HG02623 (cell line): ENCODE measurements around the gene RBM28.

Experiments
- ATAC-seq: cut with Tn5 transposase; IDR thresholded peaks from one replicate; pipeline ENCODE4 v1.9.1; 2021; ENCODE audit warnings: moderate library complexity; ENCODE audit not compliant: unreplicated experiment

Gene RBM28

DNA sequence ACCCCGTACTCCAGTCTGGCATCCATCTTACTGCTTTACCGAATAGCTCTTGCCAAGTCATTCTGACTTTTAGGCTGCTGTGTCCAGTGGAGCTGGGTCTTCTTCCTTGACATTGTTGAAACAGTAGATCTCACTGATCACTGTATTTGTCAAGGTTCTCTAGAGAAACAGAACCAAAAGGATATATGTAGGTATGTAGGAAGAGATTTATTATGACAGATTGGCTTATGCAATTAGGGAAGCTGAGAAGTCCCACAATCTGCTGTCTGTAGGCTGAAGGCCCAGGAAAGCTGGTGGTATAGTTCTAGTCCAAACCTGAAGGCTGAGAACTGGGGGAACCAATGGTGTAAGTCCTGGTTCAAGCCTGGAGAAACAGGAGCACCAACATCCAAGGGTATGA is 29.9 kb upstream of the RBM28 start:
- ATAC-seq: no peak

DNA sequence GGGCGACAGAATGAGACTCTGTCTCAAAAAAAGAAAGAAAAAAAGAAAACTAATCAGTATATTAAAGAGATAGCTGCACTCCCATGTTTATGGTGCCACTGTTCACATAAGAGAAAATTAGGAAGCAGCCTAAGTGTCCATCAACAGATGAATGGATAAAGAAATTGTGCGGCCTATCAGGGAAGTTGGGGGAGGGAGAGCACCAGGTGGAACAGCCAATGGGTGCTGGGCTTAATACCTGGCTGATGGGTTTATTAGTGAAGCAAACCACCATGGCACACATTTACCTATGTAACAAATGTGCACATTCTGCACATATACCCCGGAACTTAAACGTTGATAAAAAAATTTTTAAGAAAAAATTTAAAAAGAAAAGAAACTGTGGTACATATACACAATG is 26.8 kb upstream of the RBM28 start:
- ATAC-seq: no peak

DNA sequence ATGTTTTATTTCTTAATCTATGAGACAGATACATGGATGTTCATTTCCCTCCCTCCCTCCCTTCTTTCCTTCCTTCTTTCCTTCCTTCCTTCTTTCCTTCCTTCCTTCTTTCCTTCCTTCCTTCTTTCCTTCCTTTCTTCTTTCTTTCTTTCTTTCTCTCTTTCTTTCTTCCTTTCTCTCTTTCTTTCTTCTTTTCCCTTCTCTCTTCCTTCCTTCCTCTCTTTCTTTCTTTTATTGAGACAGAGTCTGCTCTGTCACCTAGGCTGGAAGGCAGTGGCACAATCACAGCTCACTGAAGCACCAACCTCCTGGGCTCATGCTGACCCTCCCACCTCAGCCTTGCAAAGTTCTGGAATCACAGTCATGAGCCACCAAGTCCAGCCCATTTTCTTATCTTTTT is 23.3 kb upstream of the RBM28 start:
- ATAC-seq: no peak

DNA sequence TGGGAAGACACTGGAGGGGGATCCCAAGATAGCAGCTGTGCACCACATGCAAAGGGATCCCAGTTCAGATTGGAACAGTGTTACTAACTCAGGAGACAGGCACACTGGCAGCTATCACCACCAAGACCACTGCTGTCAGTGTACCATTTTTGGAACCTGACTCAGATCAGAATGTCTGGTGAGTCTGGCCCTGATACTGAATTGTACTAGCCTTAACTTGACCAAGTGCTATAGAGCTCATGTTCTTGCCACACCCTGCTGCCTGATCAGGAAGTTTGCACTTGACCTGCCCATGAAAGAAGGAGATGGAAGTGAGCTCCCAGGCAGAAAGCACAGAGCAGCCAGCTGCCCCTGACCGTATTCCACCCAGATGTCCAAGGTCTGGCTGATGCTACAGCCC is 22.6 kb upstream of the RBM28 start:
- ATAC-seq: no peak

DNA sequence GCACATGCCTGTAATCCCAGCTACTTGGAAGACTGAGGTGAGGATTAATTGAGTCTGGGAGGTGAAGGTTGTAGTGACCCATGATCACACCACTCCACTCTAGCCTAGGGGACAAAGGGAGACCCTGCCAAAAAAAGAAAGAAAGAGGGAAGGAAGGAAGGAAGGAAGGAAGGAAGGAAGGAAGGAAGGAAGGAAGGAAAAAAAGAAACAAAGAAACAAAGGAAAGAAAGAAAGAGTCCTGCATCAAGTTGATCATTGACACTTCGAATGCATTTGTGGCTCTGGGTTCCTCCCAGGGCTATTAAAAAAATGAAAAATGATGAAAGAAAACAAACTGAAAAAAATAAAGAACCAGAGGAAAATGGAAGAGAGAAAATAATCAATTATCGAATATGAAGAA is 21.7 kb upstream of the RBM28 start:
- no peak for ATAC-seq

DNA sequence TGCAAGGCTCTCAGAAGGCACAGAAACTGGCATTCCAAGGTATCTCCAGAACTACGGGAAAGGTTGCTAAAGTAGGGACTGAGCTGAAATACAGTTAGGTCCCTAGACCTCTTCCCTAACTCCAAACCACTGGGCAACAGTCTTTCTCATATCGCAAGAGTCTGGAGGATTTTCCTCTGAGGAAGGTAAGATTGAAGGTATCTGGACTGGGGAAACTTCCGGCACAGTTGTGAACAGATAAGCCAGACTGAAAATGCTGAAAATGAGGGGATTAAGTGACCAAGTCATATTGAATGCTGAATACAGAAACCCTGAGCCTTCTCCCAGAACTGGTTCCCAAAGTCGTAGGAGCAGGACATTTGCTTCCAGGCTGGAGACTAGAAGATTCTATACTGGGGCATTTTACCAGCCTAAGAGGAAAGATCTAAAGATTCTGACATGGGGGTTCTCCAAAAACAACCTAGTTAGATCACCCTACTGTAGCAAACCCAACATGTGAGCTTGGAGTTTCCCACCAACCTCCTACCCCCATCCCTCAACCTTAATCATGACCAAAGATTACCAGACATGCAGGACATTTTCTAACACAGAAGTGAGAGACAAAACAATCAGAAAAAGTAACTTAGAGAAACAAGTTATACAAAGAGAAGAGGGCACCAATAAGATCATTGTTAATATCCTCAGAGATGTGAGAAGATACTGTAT is 20.6 kb upstream of the RBM28 start:
- no peak for ATAC-seq

DNA sequence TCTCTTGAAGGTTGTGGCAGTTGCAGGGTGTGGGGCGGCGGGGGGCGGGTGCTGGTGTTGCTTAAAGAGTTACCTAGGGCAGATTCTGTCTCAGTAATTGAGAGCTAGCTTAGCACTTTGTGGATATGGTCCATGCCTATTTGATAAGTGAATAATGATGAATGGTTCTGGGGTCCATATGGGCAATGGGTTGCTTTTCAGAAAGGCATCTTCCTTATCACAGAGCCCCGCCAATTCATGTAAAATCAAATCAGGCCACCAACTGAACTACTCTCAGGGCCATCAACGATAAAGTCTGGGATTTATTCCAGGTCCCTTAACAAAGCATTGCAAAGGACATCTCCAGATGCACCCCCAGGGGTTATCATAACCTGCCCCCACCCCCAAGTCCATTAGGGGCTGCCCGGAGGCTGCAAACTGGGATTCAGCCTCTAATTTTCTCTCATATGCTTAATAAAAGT is 19.6 kb upstream of the RBM28 start:
- no peak for ATAC-seq

DNA sequence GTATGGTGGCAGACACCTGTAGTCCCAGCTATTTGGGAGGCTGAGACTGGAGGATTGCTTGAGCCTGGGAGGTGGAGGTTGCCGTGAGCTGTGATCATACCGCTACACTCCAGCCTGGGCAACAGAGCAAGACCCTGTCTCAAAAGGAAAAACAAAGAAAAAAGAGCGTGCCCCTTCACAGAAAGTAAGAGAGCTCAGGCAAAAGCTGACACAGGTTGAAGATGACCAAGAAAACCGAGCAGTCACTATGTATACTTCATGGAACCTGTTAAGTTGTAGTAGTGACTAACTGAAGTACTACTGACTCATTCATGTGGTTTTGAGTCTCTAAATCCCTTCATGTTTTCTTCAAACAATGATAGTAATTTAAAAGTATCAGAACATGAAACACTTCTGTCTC is 19.0 kb upstream of the RBM28 start:
- ATAC-seq: no peak

DNA sequence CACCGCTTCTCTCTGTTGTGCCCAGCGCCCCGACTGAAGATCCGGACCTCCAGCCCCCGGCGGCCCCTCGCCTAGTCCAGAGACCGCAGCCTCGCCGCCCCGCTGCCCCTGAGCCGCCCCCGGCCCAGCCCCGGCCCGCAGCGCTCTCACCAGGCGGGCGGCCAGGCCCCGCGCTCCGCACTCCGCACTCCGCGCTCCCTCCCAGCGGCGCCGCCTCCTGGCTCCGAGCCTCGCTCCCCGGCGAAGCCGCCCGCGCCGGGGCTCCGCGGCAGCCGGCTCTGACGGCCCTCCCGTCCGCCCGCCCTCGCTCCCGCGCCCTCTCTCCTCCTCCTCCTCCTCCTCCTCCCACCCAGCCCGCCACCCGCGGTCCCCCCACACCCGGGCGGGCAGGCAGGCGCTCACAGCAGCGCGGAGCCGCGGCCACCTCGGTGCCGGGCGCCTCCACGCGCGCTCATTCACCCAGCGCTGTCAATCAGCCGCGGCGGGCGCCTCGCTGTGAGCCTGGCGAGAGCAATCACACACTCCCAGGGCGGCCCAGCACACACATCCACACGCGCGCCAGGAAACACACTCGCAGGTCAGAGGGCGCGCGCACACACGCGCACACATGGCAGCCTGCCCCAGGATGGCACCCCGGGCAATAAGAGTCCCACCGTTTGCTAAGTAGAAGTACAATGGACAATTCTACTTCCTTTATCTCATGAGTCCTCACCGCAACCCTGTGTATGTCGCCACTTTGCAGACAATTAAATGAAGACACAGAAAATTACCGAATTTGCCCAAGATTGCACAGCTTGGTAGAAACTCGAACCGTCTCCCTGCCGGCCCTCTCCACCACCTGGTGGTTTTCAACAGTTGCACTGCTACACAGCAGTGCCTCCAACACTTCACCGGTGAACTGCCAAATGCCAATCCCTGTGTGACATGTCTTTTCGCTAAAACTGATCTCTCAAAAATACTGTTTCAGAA is 18.0 kb upstream of the RBM28 start, which contains the start of gene PRRT4:
Gene PRRT4 (minus strand): TSS at position 280 of the 969 bp plus-strand sequence.
- no peak for ATAC-seq

DNA sequence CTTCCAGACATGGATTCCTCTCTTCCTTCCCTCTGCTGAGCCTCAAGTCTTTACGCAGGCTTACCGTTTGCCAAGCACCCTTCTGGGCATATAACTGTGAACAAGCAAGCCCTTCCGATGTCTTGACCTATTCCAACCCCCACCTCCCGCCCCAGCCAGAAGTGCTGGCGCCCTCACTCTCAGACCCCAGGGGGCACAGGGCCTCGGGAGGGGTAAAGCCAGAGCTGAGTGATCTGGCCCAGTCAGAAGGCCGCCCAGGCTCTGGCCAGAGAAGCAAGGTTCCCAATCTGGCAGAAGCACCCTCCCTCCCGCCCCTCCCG is 16.6 kb upstream of the RBM28 start:
- no peak for ATAC-seq

DNA sequence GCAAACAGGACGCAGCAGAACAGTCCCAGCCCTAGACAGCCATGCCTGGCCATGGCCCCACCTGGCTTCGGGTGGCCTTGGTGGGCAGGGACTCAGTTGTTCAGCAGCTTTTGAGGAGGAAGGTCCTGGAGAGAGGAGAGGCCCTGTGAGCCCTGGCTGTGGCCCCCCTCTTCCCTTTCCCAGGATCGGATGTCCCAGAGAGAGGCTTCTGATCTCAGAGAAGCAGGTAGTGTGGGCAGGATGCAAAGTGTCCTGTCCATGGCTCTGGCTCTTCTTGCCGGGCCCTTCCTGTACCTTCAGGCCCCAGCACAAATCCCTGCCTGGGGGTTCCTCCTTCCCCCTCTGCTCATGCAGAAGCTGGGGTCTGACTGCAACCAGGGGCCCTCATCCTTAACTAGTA is 16.2 kb upstream of the RBM28 start:
- no peak for ATAC-seq

DNA sequence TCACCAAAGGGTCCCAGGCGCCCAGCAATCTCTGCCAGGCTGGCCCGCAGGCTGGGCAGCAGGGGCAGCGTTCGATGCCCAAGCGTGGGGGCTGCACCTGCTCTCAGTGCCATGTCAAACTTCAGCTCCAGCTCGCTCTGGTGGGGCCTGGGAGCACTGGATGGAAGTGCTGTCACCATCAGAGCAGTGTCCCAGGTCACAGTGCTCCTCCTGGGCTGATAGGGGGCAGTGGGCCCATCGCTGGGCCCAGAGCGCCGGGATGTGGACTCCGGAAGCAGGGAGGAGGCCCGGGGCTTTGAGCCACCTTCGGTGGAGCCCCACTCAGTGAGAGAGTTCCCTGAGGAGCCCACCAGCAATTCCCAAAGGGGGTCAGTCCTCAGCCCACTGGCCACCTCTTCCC is 15.6 kb upstream of the RBM28 start:
- no peak for ATAC-seq

DNA sequence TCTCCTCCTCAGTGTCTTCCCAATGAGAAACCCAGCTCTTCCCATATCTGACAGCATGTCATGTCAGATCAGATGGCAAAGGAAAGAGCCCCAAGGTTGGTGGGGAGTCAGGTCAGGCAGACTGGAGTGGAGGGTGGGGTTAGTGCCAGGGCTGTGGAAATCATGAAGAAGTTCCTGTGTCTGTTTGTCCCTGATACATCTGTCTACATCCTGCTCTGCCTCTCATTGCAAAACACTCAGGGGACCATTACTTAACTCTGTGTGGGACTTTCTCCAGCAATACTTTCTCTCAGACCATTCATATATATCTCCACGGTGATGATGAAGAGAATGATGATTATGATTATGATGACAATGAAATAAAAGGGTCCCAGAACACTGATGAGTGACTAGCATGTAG is 14.5 kb upstream of the RBM28 start:
- no peak for ATAC-seq

DNA sequence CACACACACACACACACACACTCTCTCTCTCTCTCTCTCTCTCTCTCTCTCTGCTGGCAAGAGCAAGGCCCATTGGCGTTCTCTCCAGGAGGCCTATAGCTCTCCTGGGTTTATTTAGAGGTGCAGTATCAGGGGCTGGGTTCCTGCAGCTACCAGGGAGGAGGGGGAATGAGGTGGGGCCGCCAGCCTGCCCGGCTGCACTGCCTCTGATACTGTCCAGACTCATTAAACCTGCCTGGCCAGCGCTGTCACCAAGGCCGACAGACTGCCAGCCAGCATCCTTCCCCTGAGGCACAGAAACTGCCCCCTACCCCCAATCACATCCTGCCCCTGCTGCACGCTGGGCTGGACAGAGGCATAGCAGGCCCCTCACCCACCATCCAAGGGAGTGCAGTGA is 13.5 kb upstream of the RBM28 start:
- ATAC-seq: no peak

DNA sequence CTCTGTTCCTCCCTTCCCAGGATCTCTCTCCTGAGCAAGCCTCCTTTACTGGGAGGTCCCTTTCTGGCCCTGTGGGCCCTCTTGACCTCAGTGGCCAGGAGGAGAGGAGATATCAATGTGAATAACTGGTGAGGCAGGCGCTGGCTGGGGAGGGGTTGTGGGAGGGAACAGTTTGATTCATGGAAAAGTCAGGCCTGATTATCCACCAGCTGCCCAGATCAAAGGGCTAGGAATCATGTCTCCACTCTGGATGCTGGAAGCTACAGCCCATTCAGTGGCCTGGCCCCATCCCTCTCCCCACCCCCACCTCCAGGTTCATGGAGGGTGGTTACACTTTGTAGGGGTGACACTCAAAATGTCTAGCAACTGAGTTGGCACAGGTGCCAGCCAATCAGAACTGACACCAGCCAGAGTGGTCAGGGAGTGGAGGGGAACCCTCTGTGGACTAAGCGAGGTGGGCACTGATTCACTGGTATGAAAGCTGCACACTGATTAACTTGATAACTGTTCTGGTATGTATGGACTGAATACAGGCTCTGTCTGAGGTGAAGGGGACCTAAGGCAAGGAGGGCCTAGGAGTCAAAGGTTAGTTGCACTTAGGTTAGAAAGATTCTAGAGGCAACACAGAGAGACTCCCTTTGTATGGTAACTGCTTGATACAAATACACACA is 13.0 kb upstream of the RBM28 start:
- no peak for ATAC-seq

DNA sequence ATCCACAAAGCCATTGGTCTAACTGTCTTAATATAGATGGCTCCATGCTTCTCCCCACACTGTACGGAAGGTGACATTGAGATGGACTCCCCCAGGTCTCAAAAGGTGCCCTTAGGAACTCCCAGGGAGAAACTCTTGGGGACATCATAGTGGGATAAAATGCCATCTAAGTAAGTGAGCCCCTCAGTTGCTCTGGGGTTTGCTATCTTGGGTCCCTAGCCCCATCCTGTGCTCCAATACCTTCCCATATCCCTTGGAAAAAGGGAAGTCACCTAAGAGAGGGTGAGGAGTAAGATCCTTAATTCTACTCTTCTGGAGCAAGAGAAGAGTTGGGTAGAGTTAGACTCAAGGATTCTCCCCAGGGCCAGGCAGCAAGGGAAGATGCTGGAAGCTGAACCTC is 9.9 kb upstream of the RBM28 start:
- no peak for ATAC-seq

DNA sequence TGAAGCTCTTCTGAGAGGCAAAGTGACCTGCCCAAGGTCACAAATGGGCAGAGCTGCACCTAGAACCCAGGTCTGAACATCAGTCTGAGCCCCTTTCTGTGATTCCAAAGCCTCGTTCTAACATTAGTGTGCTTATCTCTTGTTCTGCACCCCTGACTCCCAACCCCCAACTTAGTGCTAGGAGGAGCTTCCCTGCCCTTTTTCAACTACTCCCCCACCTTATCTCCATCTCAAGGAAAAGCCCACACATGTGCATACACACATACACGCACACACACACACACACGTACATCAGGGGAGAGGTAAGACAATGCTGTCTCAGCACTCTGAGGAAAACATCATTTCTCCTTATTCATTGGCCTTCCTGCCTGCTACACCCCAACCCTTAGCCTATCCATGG is 9.5 kb upstream of the RBM28 start:
- ATAC-seq: no peak

DNA sequence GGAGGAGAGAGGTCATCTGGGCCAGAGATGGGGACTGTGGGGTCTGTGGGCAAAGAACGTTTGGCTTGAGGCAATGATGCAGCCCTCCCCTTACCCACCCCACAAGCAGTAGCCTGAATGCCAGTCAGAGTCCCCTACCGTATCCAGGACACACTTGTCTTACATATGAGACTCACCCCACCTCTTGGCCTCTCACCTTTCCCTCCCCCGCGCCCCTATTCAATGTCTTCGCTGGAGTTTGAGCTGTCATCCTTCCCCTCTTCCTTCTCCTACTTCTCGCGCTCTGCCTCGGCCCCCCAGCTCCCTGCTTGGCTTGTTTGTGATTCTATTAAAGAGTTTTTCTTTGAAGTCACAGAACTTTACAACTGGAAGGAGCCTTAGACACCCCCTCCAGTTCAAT is 8.9 kb upstream of the RBM28 start:
- ATAC-seq: no peak

DNA sequence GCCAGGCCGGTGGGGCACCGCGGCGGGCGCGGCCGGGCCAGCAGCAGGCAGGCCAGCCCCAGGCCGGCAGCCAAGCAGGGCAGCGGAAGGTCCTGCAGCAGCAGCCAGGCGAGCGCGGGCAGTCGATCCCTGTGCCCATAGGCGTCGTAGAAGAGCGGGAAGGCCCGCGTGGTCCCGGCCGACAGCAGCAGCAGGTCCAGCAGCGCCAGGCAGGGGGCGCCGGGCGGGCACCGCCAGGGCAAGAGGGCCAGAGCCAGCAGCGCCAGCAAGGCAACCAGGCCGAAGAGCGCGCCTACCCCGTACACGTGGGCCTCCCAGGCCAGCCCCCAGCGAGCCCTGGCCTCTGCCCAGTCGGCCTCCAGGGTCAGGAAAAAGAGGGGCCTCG is 8.4 kb upstream of the RBM28 start:
- ATAC-seq: no peak

DNA sequence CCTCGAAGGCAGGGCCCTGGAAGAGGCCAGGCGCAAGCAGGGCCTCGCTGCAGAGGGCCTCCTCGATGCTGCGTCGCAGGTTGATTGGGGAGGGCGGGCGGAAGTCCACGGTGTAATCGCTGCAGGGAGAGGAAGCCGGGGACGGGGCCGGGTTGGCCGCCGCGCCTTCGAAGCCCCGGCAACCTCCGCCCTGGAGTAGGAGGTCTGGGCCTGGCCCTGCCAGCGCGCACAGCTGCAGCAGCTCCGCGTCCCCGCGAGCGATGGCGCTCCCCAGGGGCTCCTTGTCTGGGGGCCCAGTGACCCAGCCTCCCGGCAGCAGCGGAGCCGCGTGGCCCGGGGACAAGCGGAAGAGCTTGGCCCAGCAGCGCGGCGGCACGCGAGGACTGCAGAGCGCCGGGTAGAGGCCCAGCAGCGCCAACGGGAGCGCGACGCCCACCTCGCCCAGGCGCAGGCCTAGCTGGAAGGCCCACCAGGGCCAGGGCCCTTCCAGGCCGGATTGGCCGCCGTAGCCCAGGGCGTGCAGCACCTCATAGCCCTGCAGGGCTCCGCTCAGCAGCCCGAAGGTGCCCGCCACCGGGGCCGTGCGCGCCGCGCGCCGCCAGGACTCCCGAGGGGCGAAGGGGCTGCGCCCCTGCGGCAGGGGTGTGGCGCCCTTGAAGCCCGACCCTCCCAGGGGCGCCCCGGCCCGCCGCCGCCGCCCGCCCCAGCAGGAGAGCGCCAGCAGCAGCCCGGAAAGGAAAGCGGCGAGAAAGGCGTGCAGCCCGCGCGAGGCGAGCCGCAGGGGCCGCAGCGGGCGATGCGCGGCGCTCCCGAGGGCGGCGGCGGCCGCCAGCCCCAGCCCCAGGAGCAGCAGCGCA is 7.8 kb upstream of the RBM28 start:
- no peak for ATAC-seq
